OCI-LY7 (cell line): ENCODE results near the gene JPT2.

Experiments used
- EZH2phosphoT487 ChIP-seq: fragments of 200-600 bp; sonication (generic); IDR thresholded peaks from 2 replicates; pipeline ENCODE4 v1.6.1; 2018; ENCODE audit warnings: low read depth, borderline replicate concordance, mild to moderate bottlenecking, mixed run types, antibody characterized with exemption, low read length, moderate library complexity, mixed read lengths
- TF ChIP-seq, protein P1 (sequence below): fragments of 200-600 bp; sonication (generic); conservative IDR thresholded peaks from 2 replicates; pipeline ENCODE4 v1.5.1; 2014; ENCODE audit warnings: mild to moderate bottlenecking, antibody characterized with exemption, low read length, moderate library complexity, mixed read lengths

DNA sequence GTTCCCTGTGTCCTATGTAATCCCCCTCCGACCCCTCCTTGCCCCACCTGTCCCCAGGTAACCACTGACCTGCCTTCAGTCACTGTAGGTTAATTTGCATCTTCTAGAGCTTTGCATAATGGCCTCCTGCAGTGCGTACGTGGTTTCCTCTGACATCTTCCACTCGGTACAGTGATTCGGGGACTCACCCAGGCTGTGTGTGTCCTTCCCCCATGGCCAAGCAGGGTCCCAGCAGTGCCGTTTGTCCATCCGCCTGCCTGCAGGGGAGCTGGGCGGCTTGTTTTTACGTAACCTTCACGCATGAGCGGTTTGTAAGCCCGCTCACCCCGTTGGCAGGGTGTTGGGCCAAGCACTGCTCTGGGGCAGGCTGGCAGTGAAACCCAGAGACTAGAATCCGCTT lies 35.9 kb downstream of the JPT2 start:
- TF ChIP-seq, protein P1, sequence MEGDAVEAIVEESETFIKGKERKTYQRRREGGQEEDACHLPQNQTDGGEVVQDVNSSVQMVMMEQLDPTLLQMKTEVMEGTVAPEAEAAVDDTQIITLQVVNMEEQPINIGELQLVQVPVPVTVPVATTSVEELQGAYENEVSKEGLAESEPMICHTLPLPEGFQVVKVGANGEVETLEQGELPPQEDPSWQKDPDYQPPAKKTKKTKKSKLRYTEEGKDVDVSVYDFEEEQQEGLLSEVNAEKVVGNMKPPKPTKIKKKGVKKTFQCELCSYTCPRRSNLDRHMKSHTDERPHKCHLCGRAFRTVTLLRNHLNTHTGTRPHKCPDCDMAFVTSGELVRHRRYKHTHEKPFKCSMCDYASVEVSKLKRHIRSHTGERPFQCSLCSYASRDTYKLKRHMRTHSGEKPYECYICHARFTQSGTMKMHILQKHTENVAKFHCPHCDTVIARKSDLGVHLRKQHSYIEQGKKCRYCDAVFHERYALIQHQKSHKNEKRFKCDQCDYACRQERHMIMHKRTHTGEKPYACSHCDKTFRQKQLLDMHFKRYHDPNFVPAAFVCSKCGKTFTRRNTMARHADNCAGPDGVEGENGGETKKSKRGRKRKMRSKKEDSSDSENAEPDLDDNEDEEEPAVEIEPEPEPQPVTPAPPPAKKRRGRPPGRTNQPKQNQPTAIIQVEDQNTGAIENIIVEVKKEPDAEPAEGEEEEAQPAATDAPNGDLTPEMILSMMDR, result no peak
- TF ChIP-seq EZH2phosphoT487, result no peak
